Stimulated activated CD4-positive, alpha-beta T cell treated with anti-CD3 and anti-CD28 coated beads, Interleukin-2, amount 100 ng/mL, for 48 hours (primary cell): ENCODE results near the gene YTHDC2.
"Not testable (repeated sequence)": the region's sequence is repeated elsewhere in the genome, so short reads cannot be mapped to it uniquely, and the experiment has no call there.

Experiments used
- DNase-seq, 2 donors: peaks; one replicate each; pipeline ENCODE4 v3.0.0-alpha.2; 2020

YTHDC2 gene

DNA sequence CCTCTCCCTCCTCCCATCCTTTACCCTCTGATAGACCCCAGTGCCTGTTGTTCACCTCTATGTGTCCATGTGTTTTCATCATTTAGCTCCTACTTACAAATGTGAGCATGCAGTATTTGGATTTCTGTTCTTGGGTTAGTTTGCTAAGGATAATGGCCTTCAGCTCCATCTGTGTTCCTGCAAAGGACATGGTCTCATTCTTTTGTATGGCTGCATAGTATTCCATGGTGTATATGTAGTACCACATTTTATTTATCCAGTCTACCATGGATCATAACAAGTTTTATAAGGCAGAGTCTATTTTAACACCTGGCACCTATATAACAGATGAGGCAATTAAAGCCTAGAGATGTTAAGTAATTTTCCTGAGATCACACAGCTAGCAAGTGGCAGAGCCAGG lies 7.4 kb downstream of the YTHDC2 start:
- no peak for DNase-seq

DNA sequence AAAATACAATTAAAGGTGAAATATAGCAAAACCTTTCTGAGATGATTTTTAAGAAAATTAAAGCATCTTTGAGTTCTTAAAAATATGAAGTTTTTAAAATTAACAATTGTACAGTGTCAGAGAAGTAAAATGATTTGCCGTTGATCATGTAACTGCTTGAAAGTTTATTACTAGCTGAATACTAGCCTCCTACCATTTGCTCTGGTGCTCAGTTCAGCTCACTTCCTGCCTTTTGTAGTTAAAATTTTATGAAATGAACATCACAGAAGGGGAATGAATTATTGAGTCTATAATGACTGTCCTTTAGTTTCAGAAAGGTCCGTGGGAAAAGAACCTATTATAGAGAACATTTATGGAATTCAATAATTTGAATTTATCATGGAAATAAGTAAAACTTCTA lies 9.7 kb downstream of the YTHDC2 start:
- DNase-seq, result no peak

DNA sequence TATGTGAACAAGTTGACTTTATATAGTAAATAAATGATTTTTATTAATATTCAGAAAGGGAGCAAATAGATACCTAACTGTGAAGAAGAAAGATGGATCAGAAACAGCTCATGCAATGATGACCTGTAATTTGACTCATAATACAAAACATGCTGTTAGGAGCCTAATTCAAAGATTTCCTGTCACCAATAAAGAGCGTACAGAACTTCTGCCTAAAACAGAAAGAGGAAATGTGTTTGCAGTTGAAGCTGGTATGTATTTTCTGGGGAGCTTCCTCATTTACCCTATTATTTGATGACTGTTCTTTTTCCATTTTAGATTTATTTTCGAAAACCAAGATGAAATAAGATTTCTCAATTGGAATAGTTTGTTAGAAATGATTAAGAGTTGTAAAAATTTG lies 11.4 kb downstream of the YTHDC2 start:
- DNase-seq, result no peak

DNA sequence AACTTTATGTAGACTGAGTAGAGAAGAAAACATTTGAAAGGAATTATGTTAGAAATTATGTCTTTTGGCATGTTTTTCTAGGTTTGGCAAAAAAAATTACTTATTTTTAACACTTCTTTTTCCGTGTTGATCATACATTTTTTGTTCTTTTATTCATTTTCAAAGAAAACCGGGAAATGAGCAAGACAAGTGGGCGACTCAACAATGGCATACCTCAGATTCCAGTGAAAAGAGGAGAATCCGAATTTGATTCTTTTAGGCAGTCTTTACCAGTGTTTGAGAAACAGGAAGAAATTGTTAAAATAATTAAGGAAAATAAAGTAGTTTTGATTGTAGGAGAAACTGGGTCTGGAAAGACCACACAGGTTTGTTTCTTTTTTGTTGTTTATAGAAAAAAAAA lies 12.9 kb downstream of the YTHDC2 start:
- no peak for DNase-seq

DNA sequence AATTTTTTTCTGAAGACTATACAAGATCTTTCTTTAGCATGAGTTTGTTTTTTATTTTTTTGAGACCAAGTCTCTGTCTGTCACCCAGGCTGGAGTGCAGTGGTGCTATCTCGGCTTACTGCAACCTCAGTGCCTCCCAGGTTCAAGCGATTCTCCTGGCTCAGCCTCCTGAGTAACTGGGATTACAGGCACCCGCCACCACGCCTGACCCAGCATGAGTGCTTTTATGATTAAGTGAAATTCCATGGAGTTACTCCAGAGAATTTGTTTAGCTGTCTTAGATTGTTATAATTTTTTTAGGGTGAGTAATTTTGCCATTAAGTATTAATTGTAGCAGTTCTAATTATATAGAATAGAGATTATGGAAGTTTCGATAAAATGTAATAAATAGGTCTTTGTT lies 14.3 kb downstream of the YTHDC2 start:
- no peak for DNase-seq

DNA sequence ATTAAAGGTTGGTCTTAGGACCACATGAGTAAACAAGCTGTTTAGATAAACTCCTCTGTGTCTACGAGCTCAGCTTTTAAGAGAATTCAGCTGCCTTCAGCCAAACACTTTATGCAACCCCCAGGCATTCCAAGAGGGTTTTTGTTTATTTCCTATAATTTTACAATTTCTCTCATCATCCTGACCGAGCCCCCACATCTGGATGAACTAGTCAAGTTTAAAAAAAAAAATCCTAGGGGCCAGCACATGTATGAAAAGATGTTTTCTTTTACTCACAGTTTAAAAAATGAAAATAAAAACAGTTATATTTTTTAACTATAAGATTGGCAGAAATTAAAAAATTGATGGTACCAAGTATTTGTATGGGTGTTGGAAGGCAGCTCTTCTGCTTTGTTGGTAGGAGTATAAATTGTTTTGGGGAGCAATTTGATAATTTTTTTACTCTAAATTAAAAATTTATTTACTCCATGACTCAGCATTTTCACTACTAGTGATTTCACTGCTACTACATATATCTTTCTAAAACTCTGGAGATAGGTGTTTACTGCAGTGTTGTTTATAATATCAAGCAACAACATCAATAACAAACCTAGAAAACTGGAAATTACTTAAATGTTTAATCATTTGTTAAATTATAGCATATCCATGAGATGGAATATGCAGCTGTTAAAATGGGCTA lies 18.1 kb downstream of the YTHDC2 start:
- no peak for DNase-seq

DNA sequence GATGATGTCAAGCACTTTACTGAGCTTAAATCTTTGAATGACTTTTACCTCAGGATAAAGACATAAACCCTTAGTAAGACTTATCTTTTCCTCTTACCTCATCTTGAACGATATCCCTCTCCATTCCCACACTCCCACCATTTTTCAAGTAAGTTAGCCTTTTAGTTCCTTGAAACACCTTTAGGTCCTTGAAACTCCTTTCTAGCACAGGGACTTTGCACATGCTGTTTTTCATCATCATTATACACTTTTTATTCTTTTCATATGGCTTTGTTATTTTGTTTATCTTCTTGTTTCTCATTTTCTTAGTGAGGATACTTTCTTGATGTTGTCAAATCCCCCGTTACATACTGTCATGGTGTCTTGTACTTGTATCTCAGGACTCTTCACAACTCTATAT lies 24.8 kb downstream of the YTHDC2 start:
- no peak for DNase-seq

DNA sequence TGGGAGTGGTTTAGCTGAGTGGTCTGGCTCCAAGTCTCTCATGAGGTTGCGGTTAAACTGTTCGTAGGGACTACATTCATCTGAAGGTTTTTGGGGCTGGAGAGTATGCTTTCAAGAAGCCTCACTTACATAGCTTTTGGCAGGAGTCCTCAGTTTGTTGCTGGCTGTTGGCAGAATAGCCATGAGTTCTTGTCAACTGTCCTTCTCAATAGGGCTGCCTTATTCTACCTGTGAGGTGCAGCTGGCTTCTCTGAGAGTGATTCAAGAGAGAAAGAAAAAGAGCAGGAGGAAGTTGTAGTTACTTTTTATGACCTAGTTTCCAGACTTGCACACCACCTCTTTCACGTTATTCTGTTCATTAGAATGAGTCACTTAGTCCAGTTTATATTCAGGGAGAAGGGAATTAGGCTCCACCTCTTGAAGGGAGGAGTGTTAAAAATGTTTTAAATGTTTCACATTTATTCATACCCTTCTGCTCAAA lies 33.2 kb downstream of the YTHDC2 start:
- no peak for DNase-seq

DNA sequence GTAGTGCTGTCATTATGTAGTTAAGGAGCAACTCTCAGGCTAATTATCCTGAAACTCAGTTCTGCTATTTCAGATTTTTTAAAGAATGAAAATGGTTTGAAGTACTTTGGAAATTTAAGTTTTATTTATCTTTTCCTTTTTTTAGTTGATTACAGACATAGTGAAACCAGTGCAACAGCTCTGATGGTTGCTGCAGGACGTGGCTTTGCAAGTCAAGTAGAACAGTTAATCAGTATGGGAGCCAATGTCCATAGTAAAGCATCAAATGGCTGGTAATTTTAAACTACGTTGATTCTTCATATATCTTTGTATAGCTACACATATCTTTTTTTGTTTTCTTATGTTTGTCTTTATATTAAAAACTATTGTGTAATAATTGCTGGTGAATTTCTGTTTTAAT lies 34.9 kb downstream of the YTHDC2 start:
- DNase-seq, result no peak

DNA sequence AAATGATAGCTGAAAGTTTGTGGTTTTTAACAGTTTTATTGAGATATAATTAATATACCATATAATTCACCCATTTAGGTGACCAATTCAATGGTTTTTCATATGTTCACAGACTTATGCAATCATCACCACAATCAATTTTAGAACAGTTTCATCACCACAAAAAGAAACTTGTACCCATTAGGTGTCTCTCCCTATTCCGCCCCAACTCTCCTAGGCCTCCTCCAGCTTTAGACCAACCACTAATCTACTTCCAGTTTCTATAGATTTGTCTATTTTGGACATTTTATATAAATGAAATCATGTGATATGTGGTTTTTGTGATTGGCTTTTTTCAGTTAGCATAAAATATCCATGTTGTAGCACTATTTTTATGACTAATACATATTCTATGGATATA lies 38.6 kb downstream of the YTHDC2 start:
- DNase-seq, result no peak

DNA sequence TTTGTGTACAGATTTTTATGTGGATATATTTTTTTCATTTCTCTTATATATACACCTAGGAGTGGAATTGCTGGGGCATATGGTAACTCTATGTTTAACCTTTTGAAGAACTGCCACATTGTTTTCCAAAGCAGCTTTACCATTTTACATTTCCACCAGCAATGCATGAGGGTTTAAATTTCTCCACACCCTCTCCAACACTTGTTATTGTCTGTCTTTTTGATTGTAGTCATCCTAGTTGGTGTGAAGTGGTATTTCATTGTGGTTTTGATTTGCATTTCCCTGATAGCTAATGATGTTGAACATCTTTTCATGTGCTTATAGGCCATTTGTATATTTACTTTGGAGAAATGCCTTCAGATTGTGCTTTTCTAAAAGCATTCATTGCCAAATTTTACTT lies 39.1 kb downstream of the YTHDC2 start:
- DNase-seq, result no peak

DNA sequence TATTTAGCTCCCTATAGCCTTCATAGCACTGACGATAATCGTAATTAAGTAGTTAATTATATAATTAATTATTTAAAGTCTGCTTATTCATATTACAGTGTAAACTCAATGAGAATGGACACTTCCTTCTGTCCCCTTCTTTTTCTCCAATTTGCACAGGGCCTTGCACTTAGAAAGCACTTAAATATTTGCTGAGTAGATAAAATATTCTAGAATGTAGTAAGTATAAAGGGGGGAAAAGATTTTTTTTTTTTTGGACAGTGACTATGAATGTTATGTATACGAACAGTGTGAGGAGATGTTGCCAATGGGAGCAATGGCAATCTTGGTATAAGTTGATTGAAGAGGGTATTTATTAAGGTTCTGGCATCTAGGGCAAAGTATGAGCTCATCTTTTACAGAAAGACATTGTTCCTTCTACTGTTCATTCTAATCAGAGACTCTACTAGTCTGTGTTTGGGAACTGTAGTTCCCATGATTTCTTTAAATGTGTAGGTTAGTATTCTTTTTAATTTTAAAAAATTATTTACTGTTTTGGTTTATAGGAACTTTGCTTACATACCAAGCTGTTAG lies 49.4 kb downstream of the YTHDC2 start:
- no peak for DNase-seq

DNA sequence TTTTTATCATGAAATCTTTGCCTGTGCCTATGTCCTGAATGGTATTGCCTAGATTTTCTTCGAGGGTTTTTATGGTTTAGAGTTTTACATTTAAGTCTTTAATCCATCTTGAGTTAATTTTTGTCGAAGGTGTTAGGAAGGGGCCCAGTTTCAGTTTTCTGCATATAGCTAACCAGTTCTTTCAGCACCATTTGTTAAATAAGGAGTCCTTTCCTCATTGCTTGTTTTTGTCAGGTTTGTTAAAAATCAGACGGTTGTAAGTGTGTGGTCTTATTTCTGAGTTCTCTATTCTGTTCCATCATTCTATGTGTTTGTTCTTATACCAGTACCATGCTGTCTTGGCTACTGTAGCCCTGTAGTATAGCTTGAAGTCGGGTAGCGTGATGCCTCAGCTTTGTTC lies 55.9 kb downstream of the YTHDC2 start:
- DNase-seq, result no peak

DNA sequence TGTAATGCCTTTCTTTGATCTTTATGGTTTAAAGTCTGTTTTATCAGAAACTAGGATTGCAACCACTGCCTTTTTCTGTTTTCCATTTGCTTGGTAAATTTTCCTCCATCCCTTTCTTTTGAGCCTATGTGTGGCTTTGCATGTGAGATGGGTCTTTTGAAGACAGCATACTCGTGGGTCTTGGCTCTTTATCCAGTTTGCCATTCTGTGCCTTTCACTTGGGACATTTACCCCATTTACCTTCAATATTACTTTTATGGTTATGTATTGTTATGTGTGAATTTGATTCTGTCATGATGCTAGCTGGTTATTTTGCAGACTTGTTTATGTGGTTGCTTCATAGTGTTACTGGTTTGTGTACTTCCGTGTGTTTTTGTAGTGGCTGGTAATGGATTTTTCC lies 59.2 kb downstream of the YTHDC2 start:
- no peak for DNase-seq

DNA sequence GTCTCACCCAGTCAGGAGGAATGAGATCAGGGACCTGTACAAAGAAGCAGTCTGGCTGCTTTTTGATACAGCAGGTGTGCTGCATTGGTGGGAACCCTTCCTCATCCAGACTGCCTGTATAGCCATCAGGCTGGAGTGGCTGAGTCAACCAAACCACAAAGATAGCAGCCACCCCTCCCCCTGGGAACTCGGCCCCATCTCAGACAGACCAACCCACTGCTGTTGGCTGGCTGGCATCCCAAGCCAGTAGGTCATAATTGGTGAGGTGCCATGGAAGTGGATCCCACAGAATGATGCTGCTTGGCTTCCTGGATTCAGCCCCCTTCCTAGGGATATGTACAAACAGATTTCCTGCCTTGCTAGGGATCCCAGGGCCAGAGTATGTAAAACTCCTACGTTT lies 60.9 kb downstream of the YTHDC2 start:
- DNase-seq, result no peak

DNA sequence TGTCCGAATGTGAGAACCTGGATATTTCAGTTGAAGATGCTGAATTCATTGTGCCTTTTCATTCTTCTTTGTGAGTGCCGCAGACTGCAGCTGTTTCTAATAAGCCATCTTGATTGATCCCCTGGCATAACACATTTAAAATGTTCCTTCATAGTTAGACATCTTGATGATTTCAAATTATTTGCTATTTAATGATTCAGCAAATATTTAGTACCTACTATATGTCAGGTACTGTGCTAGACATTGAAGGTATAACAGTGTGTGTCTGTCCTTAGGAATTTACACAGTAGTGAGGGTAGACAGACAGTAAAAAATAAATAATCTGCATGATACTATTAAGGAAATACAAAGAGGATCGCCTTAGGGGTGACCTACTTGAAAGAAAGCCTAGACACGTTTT lies 61.6 kb downstream of the YTHDC2 start:
- DNase-seq, result no peak

DNA sequence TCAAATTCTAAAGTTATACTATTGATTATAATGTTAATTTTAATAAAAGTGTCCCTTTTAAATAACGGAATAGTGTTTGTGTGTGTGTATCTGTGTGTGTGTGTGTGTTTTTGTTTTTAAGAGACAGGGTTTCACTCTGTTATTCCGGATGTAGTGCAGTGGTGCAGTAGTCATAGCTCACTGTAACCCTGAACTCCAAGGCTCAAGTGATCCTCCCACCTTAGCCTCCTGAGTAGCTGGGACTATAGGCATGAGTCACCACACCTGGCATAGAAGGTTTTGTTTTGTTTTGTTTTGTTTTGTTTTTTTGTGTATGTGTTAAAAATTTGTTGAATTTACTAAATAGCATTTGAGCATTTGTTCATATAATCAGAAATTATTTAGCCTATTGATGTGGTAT lies 64.6 kb downstream of the YTHDC2 start:
- DNase-seq, result no peak

DNA sequence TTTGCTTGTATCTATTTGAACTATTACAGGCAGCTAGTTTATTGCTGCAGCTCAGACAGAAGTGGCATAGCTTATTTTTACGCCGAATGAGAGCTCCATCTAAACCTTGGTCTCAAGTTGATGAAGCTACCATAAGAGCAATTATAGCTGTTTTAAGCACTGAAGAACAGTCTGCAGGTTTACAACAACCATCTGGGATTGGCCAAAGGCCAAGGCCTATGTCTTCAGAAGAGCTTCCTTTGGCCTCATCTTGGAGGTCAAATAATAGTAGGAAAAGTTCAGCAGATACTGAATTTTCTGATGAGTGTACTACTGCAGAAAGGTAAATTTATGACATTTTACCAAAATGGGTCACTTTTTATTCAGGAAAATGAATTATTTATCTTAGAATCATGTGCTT lies 67.9 kb downstream of the YTHDC2 start:
- DNase-seq, result no peak

DNA sequence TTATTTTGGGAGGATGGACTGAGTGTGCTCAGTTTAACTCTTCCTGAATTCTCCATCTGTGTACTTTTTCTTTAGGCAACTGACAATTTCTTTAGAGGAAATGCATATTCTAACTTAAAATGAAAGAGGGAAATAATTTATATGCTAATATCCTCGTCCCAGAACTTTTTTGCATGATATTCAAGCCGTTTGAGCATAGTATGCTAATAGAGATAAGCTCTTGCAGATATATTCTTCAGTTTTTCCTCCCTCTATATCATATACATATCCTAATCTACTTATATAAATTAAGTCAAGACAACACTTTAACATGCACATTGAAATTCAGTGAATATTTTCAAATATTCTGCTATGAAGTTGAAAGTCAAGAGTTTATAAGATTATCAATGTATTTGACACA lies 84.7 kb downstream of the YTHDC2 start:
- DNase-seq, result no peak

DNA sequence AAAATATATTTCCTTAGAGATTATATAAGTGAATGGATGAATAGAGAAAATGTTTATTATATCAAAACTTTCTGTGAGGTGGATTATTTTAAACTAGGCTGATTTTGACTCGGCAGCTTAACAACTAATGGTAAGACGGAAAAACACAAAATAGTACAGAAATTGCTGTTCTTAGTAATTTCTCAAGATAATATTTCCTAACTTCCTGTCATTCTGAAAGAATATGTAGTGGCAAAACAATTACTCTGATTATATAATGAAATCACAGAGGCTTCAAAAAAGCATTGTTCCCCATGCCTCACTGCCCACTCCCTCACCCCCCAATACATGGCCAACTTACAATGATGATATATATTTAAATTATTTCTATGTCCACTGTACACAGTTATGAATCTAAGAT lies 85.4 kb downstream of the YTHDC2 start:
- no peak for DNase-seq

DNA sequence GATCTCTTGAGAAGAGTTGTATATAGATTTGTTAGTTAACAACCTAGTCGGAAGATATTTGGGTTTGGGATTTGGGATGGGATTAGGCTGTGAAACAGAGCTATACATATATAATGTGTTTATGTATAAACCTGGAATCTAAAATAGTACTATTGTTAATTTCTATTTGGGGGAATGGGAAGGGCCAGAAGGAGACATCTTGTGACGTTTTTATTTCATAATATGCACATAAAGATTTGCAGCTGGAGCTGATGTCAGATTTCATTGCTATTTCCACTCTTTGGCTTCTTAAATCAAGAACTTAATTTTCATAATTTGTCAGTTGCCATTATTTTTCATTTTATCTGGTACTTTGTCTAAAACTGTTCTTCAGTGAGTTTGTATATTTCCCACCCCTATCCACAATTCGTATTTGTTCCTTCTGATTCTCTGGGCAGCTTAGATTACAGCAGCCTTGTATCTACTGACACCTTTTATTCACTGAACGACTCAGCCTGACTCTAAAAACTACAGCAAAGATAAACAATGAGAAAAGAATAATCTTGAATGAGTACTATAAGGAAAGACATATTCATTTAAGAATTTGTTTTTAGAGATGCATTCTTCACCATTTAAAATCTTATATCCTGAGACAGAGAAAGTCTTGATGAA lies 86.9 kb downstream of the YTHDC2 start:
- DNase-seq, result no peak

DNA sequence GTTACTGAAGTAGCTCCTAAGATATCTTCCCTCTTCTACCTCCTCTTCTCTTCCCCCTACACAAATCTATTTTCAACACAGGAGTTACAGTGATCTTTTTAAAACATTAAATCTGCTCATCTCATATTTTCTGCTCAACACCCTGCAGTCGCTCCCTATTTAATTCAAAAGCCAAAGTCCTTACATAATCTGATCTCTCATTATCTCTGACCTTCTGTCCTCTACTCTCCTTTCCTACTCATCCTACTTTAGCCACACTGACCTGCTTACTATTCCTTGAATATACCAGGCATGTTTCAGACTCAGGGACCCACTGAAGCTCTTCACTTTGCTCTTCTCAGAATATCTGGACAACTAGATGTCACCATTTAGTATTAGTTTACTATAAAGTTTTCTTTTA lies 87.9 kb downstream of the YTHDC2 start:
- DNase-seq, result no peak

DNA sequence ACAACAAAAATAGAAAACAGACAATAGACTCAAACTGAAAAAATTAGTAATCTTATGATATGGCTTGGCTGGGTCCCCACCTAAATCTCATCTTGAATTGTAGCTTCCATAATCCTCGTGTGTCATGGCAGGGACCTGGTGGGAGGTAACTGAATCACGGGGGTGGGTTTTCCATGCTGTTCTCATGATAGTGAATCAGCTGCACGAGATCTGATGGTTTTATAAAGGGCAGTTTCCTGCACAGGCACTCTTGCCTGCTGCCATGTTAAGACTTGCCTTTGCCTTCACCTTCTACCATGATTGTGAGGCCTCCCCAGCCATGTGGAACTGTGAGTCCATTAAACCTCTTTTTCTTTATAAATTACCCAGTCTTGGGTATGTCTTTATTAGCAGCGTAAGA lies 89.8 kb downstream of the YTHDC2 start:
- not testable (repeated sequence) for DNase-seq

DNA sequence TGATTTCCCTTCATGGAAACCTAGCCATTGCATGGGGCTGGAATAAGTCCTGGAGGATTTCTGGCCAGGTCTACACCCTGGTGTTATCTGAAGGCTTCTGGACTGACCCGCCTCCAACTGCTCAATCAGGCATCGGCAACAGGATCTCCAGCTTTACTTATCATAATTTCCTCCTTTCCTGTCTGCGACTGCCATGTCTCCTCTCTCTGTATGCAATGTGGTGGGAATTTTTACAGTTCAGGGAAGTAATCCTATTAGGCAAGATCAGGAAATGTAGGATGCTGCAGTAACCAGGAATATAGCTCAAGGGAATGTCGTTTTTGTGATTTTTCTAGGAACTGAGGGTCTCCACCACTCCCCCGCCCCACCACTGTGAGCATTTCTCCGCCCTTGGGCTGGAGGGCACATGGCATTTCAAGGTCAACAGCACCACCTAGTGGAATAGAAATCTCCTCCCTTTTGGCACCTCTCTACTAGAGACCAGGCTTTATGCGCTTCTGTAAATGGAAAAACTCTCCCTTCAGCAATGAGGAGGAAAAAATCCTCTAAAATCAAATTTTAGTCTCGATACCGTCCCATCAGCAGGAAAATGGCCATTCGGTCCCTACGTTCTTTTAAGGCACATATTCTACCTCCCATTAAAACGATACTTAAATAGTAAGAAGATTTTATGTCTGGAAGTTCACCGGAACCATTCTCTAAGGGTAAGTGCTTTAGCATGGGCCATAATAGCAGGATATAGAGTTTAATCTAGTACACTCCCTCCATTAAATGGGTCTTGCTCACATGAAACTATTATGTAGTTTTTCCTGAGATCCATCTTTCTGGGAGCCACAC lies 93.0 kb downstream of the YTHDC2 start:
- DNase-seq, result peak; percentile 23 to 24
